Endothelial cell of umbilical vein (primary cell): Measurements from ENCODE around the gene GYS1. TPM values are rescaled to one million over a fixed set of nuclear protein-coding genes. Genes with fewer than 3 reads are reported as not detected.
A peak's percentile ranks its signal among the peaks of the same experiment; 100 is the strongest.
"Not testable (repeated sequence)": the region's sequence is repeated elsewhere in the genome, so short reads cannot be mapped to it uniquely, and the experiment has no call there.

Experiments used
- BruUV-seq: library from RNA; stranded (reverse); fragments of 400-500 nt; replicated peaks from 2 replicates; lab custom pipeline; 2021; lab: Mats Ljungman, UMichigan
- CTCF ChIA-PET: fragments of 300-600, 350-600 bp; sonication (Branson Sonifier 250); formaldehyde crosslinking; loops from one replicate; lab custom pipeline; 2021; ENCODE audit warnings: antibody characterized with exemption, inconsistent platforms; lab: Charles Lee
- POLR2A ChIA-PET: fragments of 300-600, 350-600 bp; sonication (Branson Sonifier 250); formaldehyde crosslinking; loops from one replicate; lab custom pipeline; 2021; ENCODE audit warnings: antibody characterized with exemption, inconsistent platforms; lab: Charles Lee
- DNase-seq: peaks from one replicate; pipeline ENCODE4 v3.0.0-alpha.2; 2011; ENCODE audit warnings: low read depth, low spot score
- FAIRE-seq: peaks from 2 replicates; lab custom pipeline; 2011; peaks lifted over from hg19 to GRCh38; lab: Jason Lieb, UNC
- H2AFZ ChIP-seq: 2 replicates; pipeline ENCODE4 v1.6.0; 2012; ENCODE audit warnings: low read depth, low read length, control low read depth, inconsistent platforms
- H3K27ac ChIP-seq: 2 replicates; pipeline ENCODE4 v1.5.1; 2011; ENCODE audit warnings: low read depth, mild to moderate bottlenecking, control low read depth, low read length, moderate library complexity; ENCODE audit not compliant: insufficient read depth
- H3K27me3 ChIP-seq, 2 experiments: 2 replicates each; pipeline versions ENCODE4 v1.6.0 to v1.6.1; 2011; ENCODE audit warnings: low read length in 2 of 2, mixed read lengths in 1 of 2; ENCODE audit not compliant: control insufficient read depth in 2 of 2, insufficient read depth in 2 of 2
- H3K36me3 ChIP-seq, 2 experiments: 2 replicates in 1 of 2; 3 replicates in 1 of 2; pipeline ENCODE4 v1.5.1; 2011; ENCODE audit warnings: low read length in 2 of 2, mild to moderate bottlenecking in 1 of 2, moderate library complexity in 1 of 2; ENCODE audit not compliant: control insufficient read depth in 2 of 2, insufficient read depth in 2 of 2; ENCODE audit errors: extremely low read depth in 1 of 2
- H3K4me1 ChIP-seq: 3 replicates; pipeline ENCODE4 v1.5.1; 2011; ENCODE audit warnings: mild to moderate bottlenecking, low read length; ENCODE audit not compliant: control insufficient read depth, insufficient read depth; ENCODE audit errors: extremely low read depth
- H3K4me2 ChIP-seq: 2 replicates; pipeline ENCODE4 v1.6.1; 2011; ENCODE audit warnings: low read length, control low read depth, mixed read lengths; ENCODE audit not compliant: insufficient read depth
- H3K4me3 ChIP-seq, 3 experiments: fragments of 200-600 bp in 1 of 3; sonication (generic), shearing (Covaris generic) in 1 of 3; replicated peaks in 1 of 3; 2 replicates each; pipeline ENCODE4 v1.5.1; 2011 to 2016; ENCODE audit warnings: control low read depth in 3 of 3, low read length in 3 of 3, mild to moderate bottlenecking in 2 of 3, inconsistent platforms in 1 of 3, low read depth in 1 of 3, moderate library complexity in 1 of 3; ENCODE audit not compliant: insufficient read depth in 1 of 3
- H3K79me2 ChIP-seq: 2 replicates; pipeline ENCODE4 v1.6.0; 2012; ENCODE audit warnings: low read length, inconsistent platforms; ENCODE audit not compliant: control insufficient read depth, insufficient read depth
- H3K9ac ChIP-seq: replicated peaks from 2 replicates; pipeline ENCODE3; 2011; ENCODE audit warnings: low read length, control low read depth; ENCODE audit not compliant: insufficient read depth; ENCODE audit errors: extremely low read depth
- H3K9me1 ChIP-seq: replicated peaks from 3 replicates; pipeline ENCODE4 v1.6.0; 2011; ENCODE audit warnings: mild to moderate bottlenecking, low read length; ENCODE audit not compliant: control insufficient read depth, insufficient read depth; ENCODE audit errors: extremely low read depth
- H3K9me3 ChIP-seq: replicated peaks from 2 replicates; pipeline ENCODE4 v1.5.1; 2012; ENCODE audit warnings: low read length, inconsistent platforms; ENCODE audit not compliant: control insufficient read depth, insufficient read depth
- H4K20me1 ChIP-seq: replicated peaks from 2 replicates; pipeline ENCODE3; 2011; ENCODE audit warnings: mild to moderate bottlenecking, low read length; ENCODE audit not compliant: control insufficient read depth, insufficient read depth; ENCODE audit errors: extremely low read depth
- EZH2 ChIP-seq: IDR thresholded peaks from 2 replicates; pipeline ENCODE4 v1.6.1; 2012; ENCODE audit warnings: borderline replicate concordance, low read depth, mild to moderate bottlenecking, moderate library complexity, low read length, inconsistent platforms; ENCODE audit not compliant: severe bottlenecking
- FOS ChIP-seq: IDR thresholded peaks from 2 replicates; pipeline ENCODE4 v1.6.1; 2011; ENCODE audit warnings: mild to moderate bottlenecking, low read length, moderate library complexity, borderline replicate concordance; ENCODE audit not compliant: insufficient read depth
- JUN ChIP-seq: IDR thresholded peaks from 2 replicates; pipeline ENCODE4 v1.6.1; 2011; ENCODE audit warnings: borderline replicate concordance, low read depth; ENCODE audit not compliant: insufficient read length, insufficient read depth
- POLR2A ChIP-seq: IDR thresholded peaks from 2 replicates; pipeline ENCODE4 v1.6.1; 2012; ENCODE audit warnings: low read depth, mild to moderate bottlenecking, control low read depth, low read length
- POLR2AphosphoS5 ChIP-seq: IDR thresholded peaks from 2 replicates; pipeline ENCODE4 v1.6.1; 2012; ENCODE audit warnings: low read depth, mild to moderate bottlenecking, control low read depth, low read length, moderate library complexity; ENCODE audit not compliant: insufficient read depth
- dilution Hi-C: fragments of 300-500 bp; cut with MboI; formaldehyde crosslinking; loops from one replicate; pipeline ENCODE4 v1.15.0; 2019; ENCODE audit warnings: low sequenced_read_pairs; ENCODE audit not compliant: extremely low pct_ligation_motif_present
- intact Hi-C: fragments of 100-400 bp; cut with micrococcal nuclease; formaldehyde crosslinking; loops from one replicate; pipeline ENCODE4 v1.10.0; 2022
- polyA plus RNA-seq, 4 experiments: library from polyadenylated mRNA; depleted of rRNA in 3 of 4; stranded (reverse) in 3 of 4; unstranded in 1 of 4; fragments of >200 nt; gene quantifications; 2 replicates each; pipeline versions ENCODE4 v1.2.1 to v1.2.3, GENCODE V29; 2011 to 2012; ENCODE audit warnings: missing spikeins in 1 of 4
- total RNA-seq: library from RNA; stranded (reverse); gene quantifications from 2 replicates; pipeline ENCODE4 v1.2.3, GENCODE V29; 2021
- TF ChIP-seq, protein P1 (sequence below), 2 donors: IDR thresholded peaks; 1 replicate in 1 of 2; 2 replicates in 1 of 2; pipeline ENCODE4 v1.5.1; 2011; ENCODE audit warnings: low read length in 2 of 2, mild to moderate bottlenecking in 2 of 2, moderate library complexity in 2 of 2, control low read depth in 1 of 2, inconsistent platforms in 1 of 2, low read depth in 1 of 2; ENCODE audit not compliant: insufficient read depth in 1 of 2; ENCODE audit errors: extremely low read depth in 1 of 2
- TF ChIP-seq, protein P2 (sequence below): IDR thresholded peaks from 2 replicates; pipeline ENCODE4 v1.6.1; 2011; ENCODE audit not compliant: insufficient read depth, insufficient read length

Gene GYS1
- total and polyA plus RNA-seq, 2 donors (not counting 3 experiments of a cell fraction or from before 2014, with no cell fraction given) = 39.0 to 58.9 TPM

DNA sequence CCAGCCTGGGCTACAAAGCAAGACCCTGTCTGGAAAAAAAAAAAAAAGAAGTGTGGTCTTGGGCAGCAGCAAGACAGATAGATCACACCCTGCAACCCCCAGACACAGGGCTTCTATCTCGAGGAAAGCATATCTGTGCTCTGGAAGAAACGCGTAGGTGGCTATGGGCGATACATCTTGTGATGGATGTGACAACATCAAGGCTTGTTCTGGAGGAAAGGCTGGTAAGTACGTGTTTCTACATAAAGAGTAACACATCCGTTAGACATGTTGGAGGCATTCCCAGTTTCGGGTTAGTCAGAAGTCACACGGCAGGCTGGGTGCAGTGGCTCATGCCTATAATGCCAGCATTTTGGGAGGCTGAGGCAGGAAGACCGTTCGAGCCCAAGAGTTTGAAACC, 66.2 kb downstream of the GYS1 start:
- H3K79me2 ChIP-seq = no peaks in the 10 kb centered on the region
- no peaks in the 10 kb centered on the region for H3K9me3 ChIP-seq
- DNase-seq (peak; percentile 82), FAIRE-seq (peak; percentile 92)
- H4K20me1 ChIP-seq = no peaks in the 10 kb centered on the region
- ChIA-PET CTCF (no interaction called here), POLR2A (interaction anchor here (1.3 kb wide), 1 partner anchor 32 kb away, joined by 10 read pairs; no protein-coding TSS in a partner anchor)
- peaks cover 2% of the 10 kb centered on the region for H3K4me1 ChIP-seq
- no peak overlapping the region for H3K4me2 ChIP-seq
- H3K9me1 ChIP-seq = no peaks in the 10 kb centered on the region
- H3K27me3 ChIP-seq = peaks cover 0 to under 1% of the 10 kb centered on the region in 2 experiments
- no TSS peak for BruUV-seq
- no peak overlapping the region for H3K4me3 ChIP-seq
- dilution Hi-C loops (no loop called here), intact Hi-C loops (no loop called here)
- peaks cover 0 to 7% of the 10 kb centered on the region in 2 experiments for H3K36me3 ChIP-seq
- H2AFZ ChIP-seq = peak overlapping the region; percentile 1
- TF ChIP-seq, protein P1, sequence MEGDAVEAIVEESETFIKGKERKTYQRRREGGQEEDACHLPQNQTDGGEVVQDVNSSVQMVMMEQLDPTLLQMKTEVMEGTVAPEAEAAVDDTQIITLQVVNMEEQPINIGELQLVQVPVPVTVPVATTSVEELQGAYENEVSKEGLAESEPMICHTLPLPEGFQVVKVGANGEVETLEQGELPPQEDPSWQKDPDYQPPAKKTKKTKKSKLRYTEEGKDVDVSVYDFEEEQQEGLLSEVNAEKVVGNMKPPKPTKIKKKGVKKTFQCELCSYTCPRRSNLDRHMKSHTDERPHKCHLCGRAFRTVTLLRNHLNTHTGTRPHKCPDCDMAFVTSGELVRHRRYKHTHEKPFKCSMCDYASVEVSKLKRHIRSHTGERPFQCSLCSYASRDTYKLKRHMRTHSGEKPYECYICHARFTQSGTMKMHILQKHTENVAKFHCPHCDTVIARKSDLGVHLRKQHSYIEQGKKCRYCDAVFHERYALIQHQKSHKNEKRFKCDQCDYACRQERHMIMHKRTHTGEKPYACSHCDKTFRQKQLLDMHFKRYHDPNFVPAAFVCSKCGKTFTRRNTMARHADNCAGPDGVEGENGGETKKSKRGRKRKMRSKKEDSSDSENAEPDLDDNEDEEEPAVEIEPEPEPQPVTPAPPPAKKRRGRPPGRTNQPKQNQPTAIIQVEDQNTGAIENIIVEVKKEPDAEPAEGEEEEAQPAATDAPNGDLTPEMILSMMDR (IDR thresholded peaks at IDR 0.05; ENCODE audit: extremely low read depth in 1 of 2, insufficient read depth in 1 of 2, low read depth in 1 of 2, low read length in 2 of 2) = no peak
- TF ChIP-seq POLR2A = no peak
- TF ChIP-seq FOS = no peak
- no peak for TF ChIP-seq POLR2AphosphoS5
- TF ChIP-seq, protein P2, sequence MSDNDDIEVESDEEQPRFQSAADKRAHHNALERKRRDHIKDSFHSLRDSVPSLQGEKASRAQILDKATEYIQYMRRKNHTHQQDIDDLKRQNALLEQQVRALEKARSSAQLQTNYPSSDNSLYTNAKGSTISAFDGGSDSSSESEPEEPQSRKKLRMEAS = no peak
- no peak for TF ChIP-seq EZH2
- TF ChIP-seq JUN = no peak
- H3K9ac ChIP-seq = no peak overlapping the region
- H3K27ac ChIP-seq = no peak overlapping the region

DNA sequence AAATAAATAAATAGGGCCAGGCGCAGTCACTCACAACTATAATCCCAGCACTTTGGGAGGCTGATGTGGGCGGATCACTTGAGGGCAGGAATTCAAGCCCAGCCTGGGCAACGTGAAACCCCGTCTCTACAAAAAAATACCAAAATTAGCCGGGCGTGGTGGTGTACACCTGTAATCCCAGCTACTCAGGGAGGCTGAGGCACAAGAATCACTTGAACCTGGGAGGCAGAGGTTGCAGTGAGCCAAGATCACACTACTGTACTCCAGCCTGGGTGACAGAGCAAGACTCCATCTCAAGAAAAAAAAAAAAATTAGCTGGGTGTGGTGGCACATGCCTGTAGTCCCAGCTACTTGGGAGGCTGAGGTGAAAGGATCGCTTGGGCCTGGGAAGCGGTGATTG, 67.2 kb downstream of the GYS1 start:
- H3K27ac ChIP-seq, H4K20me1 ChIP-seq, H3K4me2 ChIP-seq, FAIRE-seq, dilution Hi-C loops, H3K9me3 ChIP-seq, BruUV-seq, H2AFZ ChIP-seq, H3K79me2 ChIP-seq, H3K4me1 ChIP-seq, H3K27me3 ChIP-seq, DNase-seq, intact Hi-C loops, H3K9me1 ChIP-seq, H3K9ac ChIP-seq, H3K4me3 ChIP-seq, POLR2A ChIA-PET: not testable (repeated sequence)
- H3K36me3 ChIP-seq = peaks cover 0 to 16% of the 10 kb centered on the region in 2 experiments
- CTCF ChIA-PET = interaction anchor here (0.6 to 2.0 kb wide), 2 partner anchors 21 to 74 kb away, joined by 3 to 4 read pairs; no protein-coding TSS in a partner anchor
